ENCODE measurements around the gene PSD2. TPM values are rescaled to one million over a fixed set of nuclear protein-coding genes. Genes with fewer than 3 reads are reported as not detected.

The PSD2 gene
- total RNA-seq, 1 experiment from 2014 or later: not detected

DNA sequence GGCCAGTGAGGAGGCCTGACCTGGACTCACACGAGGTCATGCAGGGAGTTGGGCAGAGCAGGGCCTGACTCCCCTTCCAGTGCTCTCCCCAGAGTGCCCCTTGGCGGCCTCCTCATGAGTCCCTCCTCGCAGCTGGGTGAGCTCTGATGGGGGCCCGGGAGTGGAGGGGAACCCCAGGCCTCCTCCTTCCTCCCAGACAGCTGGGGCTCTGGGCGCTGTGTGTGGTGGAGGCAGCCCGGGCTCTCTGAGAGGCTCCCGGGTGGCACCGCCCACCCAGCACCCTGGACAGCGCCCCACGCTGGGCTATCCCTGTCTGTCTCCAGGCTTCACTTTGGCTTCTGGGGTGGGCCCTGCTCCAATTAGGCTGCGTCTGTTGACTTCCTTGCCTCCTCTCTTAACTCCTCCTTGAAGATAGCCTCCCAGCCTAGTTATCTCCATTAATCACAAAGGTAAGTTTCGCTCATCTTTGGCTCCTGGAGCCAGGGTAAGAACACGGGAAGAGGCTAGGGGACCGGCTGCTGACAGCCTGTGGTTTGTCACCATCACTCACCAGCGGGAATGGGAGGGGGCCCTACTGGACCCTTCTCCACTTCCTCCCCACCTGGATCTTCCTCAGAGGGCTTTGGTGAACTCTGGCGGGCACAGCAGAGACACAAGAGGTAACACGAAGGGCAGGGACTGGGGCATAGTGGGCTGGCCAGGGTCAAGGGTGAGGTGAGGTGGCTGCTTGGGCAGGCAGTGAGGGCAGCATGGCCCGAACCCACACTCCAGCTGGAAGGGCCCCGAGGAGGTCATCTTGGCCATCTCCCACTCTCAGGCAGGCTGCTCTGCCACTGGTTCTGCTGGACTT, 13.1 kb downstream of the PSD2 start:
- no peak overlapping the region for H3K9ac ChIP-seq (ENCODE audit: low read length)
- no peak overlapping the region for H2AFZ ChIP-seq (ENCODE audit: low read length)
- H3K4me2 ChIP-seq (ENCODE audit: low read length): no peak overlapping the region
- H3K9me2 ChIP-seq (replicated peaks; ENCODE audit: low read length): no peaks in the 10 kb centered on the region
- intact Hi-C loops (cut with micrococcal nuclease): no loop called here
- CTCF ChIA-PET: no interaction called here
- no peaks in the 10 kb centered on the region for H3K4me1 ChIP-seq (ENCODE audit: insufficient read depth, low read length)
- peaks cover 9% of the 10 kb centered on the region; the same call in 1 of the 2 replicates for H3K27me3 ChIP-seq (ENCODE audit: low read length)
- BruUV-seq (replicated peaks): no TSS peak
- POLR2A ChIA-PET (ENCODE audit: unreplicated experiment): no interaction called here
- H3K36me3 ChIP-seq (ENCODE audit: low read depth, low read length): no peaks in the 10 kb centered on the region
- H4K20me1 ChIP-seq (ENCODE audit: low read length): no peaks in the 10 kb centered on the region
- TF ChIP-seq EZH2 (IDR thresholded peaks at IDR 0.05; ENCODE audit: low read length, unreplicated experiment) (no peak), EZH2phosphoT487 (IDR thresholded peaks at IDR 0.05; ENCODE audit: borderline replicate concordance, low read length) (no peak)
- TF ChIP-seq, protein P1, sequence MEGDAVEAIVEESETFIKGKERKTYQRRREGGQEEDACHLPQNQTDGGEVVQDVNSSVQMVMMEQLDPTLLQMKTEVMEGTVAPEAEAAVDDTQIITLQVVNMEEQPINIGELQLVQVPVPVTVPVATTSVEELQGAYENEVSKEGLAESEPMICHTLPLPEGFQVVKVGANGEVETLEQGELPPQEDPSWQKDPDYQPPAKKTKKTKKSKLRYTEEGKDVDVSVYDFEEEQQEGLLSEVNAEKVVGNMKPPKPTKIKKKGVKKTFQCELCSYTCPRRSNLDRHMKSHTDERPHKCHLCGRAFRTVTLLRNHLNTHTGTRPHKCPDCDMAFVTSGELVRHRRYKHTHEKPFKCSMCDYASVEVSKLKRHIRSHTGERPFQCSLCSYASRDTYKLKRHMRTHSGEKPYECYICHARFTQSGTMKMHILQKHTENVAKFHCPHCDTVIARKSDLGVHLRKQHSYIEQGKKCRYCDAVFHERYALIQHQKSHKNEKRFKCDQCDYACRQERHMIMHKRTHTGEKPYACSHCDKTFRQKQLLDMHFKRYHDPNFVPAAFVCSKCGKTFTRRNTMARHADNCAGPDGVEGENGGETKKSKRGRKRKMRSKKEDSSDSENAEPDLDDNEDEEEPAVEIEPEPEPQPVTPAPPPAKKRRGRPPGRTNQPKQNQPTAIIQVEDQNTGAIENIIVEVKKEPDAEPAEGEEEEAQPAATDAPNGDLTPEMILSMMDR (conservative IDR thresholded peaks at IDR 0.05; ENCODE audit: low read depth, low read length): no peak
- peak; percentile 49; the same call in 1 of the 2 replicates for ATAC-seq
- H3K27ac ChIP-seq (ENCODE audit: low read length): no peak overlapping the region
- no peaks in the 10 kb centered on the region for H3K9me3 ChIP-seq (ENCODE audit: low read length)
- no peak overlapping the region for H3K4me3 ChIP-seq (ENCODE audit: low read length)
- no peaks in the 10 kb centered on the region for H3K79me2 ChIP-seq (ENCODE audit: low read length)
- peak; percentile 30 for DNase-seq
- H3F3A ChIP-seq (ENCODE audit: low read length, unreplicated experiment): no peaks in the 10 kb centered on the region

DNA sequence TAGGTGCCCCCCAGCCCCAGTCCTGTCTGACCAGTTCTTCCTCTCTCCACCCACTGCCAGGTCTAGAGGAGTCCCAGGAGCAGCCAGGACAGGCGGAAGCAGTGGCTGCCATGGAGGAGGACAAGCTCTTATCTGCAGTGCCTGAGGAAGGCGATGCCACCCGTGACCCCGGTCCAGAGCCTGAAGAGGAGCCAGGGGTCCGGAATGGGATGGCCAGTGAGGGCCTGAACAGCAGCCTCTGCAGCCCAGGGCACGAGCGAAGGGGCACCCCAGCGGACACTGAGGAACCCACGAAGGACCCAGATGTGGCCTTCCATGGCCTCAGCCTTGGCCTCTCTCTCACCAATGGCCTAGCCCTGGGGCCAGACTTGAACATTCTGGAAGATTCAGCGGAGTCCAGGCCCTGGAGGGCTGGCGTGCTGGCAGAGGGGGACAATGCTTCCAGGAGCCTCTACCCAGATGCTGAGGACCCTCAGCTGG, 13.8 kb downstream of the PSD2 start:
- H3K79me2 ChIP-seq (ENCODE audit: low read length): no peaks in the 10 kb centered on the region
- H4K20me1 ChIP-seq (ENCODE audit: low read length): no peaks in the 10 kb centered on the region
- DNase-seq (no peak), ATAC-seq (no peak)
- POLR2A ChIA-PET (ENCODE audit: unreplicated experiment): no interaction called here
- BruUV-seq (replicated peaks): no TSS peak
- no peaks in the 10 kb centered on the region for H3K9me2 ChIP-seq (replicated peaks; ENCODE audit: low read length)
- no peak overlapping the region for H3K4me2 ChIP-seq (ENCODE audit: low read length)
- H3K9ac ChIP-seq (ENCODE audit: low read length): no peak overlapping the region
- no peak overlapping the region for H3K27ac ChIP-seq (ENCODE audit: low read length)
- CTCF ChIA-PET: no interaction called here
- H3K27me3 ChIP-seq (ENCODE audit: low read length): peaks cover 9% of the 10 kb centered on the region; the same call in 1 of the 2 replicates
- H3K9me3 ChIP-seq (ENCODE audit: low read length): no peaks in the 10 kb centered on the region
- no peaks in the 10 kb centered on the region for H3K36me3 ChIP-seq (ENCODE audit: low read depth, low read length)
- no peak overlapping the region for H2AFZ ChIP-seq (ENCODE audit: low read length)
- no peaks in the 10 kb centered on the region for H3K4me1 ChIP-seq (ENCODE audit: insufficient read depth, low read length)
- no peak overlapping the region for H3K4me3 ChIP-seq (ENCODE audit: low read length)
- no peak for TF ChIP-seq EZH2phosphoT487 (IDR thresholded peaks at IDR 0.05; ENCODE audit: borderline replicate concordance, low read length)
- TF ChIP-seq EZH2 (IDR thresholded peaks at IDR 0.05; ENCODE audit: low read length, unreplicated experiment): no peak
- TF ChIP-seq, protein P1 (conservative IDR thresholded peaks at IDR 0.05; ENCODE audit: low read depth, low read length): no peak
- no peaks in the 10 kb centered on the region for H3F3A ChIP-seq (ENCODE audit: low read length, unreplicated experiment)
- intact Hi-C loops (cut with micrococcal nuclease): no loop called here
